NCI-H82 (cell line): ENCODE data around the gene MUC5B.
A peak's percentile ranks its signal among the peaks of the same experiment; 100 is the strongest.

Source experiments
- DNase-seq: peaks from one replicate; lab custom pipeline; 2025; lab: John Stamatoyannopoulos, UW

MUC5B gene

DNA sequence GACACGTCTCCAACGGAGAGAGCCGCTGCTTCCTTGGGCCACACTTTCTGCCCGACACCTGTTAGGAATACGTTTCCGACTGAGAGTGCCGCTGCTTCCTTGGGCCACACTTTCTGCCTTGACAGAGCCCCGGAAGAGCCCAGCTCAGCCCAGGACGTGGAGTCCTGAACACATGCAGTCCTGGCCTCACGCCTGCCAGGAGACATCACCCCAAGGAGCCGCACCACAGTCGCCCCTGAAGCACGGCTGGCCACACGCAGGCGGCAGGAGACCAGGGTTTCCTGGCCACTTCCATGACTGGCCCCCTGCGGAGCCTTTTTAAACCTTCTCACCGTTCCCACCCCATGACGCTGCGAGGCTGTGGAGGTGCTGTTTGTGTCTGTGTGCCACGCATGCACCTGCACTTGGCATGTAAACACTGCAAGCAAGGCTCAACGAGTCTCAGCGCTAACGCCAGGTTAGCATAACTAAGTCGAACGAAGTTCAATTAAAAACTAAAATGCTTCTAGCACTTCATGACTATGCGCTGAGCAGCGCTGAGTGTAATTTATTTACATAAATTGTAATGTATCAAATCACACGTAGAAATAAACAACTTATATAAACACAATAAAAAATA, 77.8 kb downstream of the MUC5B start:
- DNase-seq = no peak

DNA sequence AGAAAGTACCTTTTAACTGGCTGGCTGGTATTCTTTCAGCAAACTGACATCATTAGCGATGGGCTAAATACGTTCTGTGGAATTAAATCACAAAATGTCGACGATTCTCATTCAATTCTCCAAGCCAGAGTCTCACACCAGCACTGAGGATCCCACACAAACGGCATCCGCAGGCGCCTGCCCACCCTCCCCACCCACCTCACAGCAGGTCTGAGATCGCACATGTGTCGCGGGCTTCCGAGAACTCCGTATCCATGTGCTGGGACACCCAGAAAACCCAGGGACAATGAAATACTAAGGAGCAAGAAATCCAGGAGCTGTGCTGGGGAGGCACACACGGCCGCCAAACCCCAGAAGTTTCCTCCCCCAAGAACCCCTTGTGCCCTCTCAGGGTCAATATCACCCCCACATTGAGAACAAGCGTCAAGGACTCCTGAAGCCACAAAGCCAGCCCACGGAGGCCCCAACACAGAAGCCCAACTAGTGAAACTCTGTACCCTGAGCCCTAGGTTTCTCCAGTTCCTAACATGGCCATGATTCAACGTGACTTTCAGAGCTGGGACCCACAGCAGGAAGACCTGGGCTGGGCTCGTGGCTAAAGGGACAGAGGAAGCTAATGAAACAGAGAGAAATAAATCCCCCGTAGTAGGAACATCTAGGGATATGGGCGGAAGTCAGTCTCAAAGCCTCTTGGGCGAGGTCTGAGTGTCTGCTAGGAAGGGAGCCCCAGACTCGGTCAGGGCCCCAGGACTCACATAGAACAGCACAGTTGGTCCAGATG, 78.5 kb downstream of the MUC5B start:
- DNase-seq = no peak

- no peak for DNase-seq
Observed at GRCh38 chr11:1302041-1302460, 79.2 kb downstream of the MUC5B start.

- DNase-seq = no peak
Observed at GRCh38 chr11:1302461-1303125, 79.7 kb downstream of the MUC5B start.

GRCh38 chr11:1303126-1303821, 80.4 kb downstream of the MUC5B start:
- peak; percentile 6 for DNase-seq

GRCh38 chr11:1303973-1304372, 81.1 kb downstream of the MUC5B start:
- no peak for DNase-seq

- DNase-seq = no peak
Observed at GRCh38 chr11:1304380-1304779, 81.5 kb downstream of the MUC5B start.

DNA sequence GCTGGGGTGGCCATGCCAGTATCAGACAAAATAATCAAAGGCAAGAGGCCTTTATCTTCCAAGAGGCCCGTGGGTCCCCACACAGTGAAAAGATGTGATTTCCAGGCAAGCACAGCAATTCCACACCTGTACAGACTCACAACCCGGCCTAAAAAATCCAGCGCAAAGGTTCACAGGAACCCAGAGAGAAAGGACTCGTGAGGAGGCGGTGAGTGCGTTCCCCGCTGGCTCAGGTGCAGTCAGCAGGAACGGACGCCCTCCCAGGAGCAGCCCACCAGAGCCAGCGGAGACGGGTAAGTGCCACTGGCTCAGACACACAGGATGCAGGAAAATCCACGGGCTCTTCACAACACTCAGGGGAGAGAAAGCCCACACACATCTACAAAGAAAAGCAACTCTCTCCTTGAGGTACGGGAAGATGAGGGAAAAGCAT, 82.2 kb downstream of the MUC5B start:
- DNase-seq = no peak

DNA sequence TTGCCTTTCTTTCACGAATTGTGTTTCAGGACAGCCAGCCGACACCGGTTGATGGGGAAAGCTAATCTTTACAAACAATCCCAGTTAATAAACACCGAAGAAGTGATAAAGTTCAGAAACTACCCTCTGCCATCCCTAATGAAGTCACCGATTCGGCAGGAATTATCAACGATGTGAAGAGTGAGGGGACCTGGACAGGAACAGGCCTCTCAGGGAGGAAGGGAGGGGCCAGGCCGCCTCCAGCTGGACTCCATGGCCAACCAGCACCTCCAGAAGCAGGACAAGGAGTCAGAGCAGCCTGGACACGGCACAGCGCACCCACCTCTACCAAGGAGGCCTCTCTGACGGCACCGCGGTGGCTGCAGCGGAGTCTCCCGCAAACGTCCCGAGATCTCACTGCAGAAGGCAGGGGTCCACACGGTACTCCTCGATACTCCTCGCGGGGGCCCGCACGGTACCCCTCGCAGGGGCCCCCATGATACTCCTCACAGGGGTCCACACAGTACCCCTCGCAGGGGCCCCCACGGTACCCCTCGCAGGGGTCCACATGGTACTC, 82.7 kb downstream of the MUC5B start:
- DNase-seq = no peak

DNA sequence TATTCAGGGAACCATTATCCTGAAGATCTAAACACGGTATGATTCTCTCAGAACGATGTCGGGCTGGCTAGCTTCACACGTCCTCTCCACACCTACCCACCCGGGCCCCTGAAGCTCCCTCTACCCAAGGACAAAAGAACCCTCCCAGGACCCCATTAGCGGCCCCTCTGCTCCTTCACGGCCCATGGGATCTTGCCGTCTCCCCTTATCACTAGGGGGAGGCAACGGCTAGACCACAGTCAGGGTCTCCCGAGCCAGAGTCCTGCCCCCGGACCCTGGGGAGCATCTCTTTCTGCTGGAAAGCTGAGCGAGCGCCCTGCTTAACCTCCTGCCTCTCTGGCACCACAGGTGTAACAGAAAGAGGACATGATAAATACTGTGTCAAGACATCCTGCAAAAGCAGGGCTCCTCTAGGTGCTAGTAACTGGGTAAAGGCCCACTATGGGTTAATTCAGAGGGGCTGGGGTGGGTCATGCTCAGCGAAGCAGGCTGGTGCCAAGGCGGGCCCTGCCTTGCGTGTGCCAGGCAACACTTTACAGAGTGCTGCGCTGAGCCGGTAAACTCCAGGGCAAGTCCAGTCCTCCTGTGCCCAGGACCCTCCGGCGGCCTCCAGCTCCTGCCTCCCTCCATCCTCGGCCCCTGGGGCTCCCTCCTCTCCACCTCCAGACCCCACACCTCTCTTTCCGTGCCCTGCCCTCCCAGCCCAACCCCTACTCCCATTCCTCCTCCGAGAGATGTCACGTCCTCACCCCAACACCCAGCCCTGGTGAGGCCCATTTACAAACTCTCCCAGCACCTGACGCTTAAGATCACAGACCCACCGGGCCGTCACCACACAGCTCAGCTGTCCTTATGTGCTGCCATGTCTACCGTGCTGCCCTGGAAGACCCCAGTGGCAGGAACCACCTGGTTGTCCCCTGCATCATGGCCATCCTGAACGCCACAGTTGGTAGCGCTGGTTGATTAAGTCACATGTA, 83.6 kb downstream of the MUC5B start:
- DNase-seq = no peak

- no peak for DNase-seq
Observed at GRCh38 chr11:1307163-1307870, 84.5 kb downstream of the MUC5B start.

- DNase-seq = peak; percentile 16
Observed at GRCh38 chr11:1307998-1308742, 85.3 kb downstream of the MUC5B start.

DNA sequence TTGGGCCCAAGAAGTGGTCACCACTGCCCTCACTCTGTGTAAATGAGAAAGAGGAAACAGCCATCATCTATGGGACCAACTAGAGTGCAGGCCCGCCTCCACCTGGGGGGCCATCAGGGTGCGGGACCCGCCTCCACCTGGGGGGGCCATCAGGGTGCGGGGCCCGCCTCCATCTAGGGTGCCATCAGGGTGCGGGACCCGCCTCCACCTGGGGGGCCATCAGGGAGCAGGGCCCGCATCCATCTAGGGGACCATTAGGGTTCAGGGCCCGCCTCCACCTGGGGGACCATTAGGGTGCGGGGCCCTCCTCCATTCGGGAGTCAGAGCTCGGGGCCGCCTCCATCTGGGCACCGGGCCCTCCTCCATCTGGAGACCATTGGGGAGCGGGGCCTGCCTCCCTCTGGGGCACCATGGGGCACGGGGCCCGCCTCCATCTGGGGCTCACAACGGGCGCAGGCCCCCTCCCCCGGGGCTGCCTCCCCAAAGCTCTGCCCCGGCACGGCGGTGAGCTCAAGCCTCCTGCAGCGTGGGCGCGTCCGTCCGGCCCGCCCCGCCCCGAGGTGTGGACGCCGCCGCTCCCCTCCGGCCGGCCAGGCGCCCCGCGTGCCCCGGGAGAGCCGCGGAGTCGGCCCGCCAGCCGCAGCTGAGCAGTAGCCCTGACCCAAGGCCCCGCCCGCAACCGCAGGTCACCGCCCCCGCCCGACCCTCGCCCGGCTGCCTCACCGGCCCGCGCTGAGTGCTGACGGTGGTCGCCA, 86.1 kb downstream of the MUC5B start:
- no peak for DNase-seq

- peak; percentile 92 for DNase-seq
Observed at GRCh38 chr11:1309498-1310317, 86.8 kb downstream of the MUC5B start, which contains the start of gene TOLLIP. Gene TOLLIP (minus strand): TSS chr11:1309632. CDS start chr11:1309498, 134 bp downstream.

- DNase-seq = peak; percentile 3
Observed at GRCh38 chr11:1310318-1310687, 87.4 kb downstream of the MUC5B start.

GRCh38 chr11:1310772-1311468, 88.1 kb downstream of the MUC5B start:
- DNase-seq = no peak
